Glomerular endothelial cell (primary cell): ENCODE measurements around the gene NR4A2. TPM values are rescaled to one million over a fixed set of nuclear protein-coding genes. Genes with fewer than 3 reads are reported as not detected.

Experiments
- DNase-seq: peaks from one replicate; pipeline ENCODE4 v3.0.0-alpha.2; 2011; ENCODE audit warnings: low read depth, low spot score; ENCODE audit errors: extremely low read depth
- total RNA-seq: library from RNA; depleted of rRNA; stranded (reverse); fragments of >200 nt; gene quantifications from 2 replicates; pipeline ENCODE4 v1.2.3, GENCODE V29; 2015

NR4A2 gene
- total RNA-seq, result 0.58 and 0.68 TPM in 2 replicates

GRCh38 chr2:156332534-156333273, at the start of gene NR4A2:
NR4A2 (minus strand) TSS chr2:156332721; CDS start chr2:156330186, 2,535 bp downstream.
- no peak for DNase-seq

- no peak for DNase-seq
Measured at GRCh38 chr2:156380117-156380645, 47.7 kb upstream of the NR4A2 start.

GRCh38 chr2:156379714-156380113, 47.2 kb upstream of the NR4A2 start:
- no peak for DNase-seq

- no peak for DNase-seq
Measured at GRCh38 chr2:156379071-156379470, 46.5 kb upstream of the NR4A2 start.

- no peak for DNase-seq
Measured at GRCh38 chr2:156366753-156367152, 34.2 kb upstream of the NR4A2 start.

GRCh38 chr2:156363141-156363540, 30.6 kb upstream of the NR4A2 start:
- DNase-seq, result no peak

- DNase-seq, result no peak
Measured at GRCh38 chr2:156356014-156356754, 23.7 kb upstream of the NR4A2 start.

GRCh38 chr2:156352911-156353310, 20.4 kb upstream of the NR4A2 start:
- DNase-seq, result no peak

- no peak for DNase-seq
Measured at GRCh38 chr2:156350374-156351142, 18.0 kb upstream of the NR4A2 start.

GRCh38 chr2:156349605-156350004, 17.1 kb upstream of the NR4A2 start:
- no peak for DNase-seq

- DNase-seq, result no peak
Measured at GRCh38 chr2:156349161-156349560, 16.6 kb upstream of the NR4A2 start.

GRCh38 chr2:156347431-156347830, 14.9 kb upstream of the NR4A2 start:
- no peak for DNase-seq

GRCh38 chr2:156346731-156347130, 14.2 kb upstream of the NR4A2 start:
- no peak for DNase-seq

GRCh38 chr2:156345582-156345981, 13.1 kb upstream of the NR4A2 start:
- DNase-seq, result no peak

GRCh38 chr2:156343940-156344301, 11.4 kb upstream of the NR4A2 start:
- no peak for DNase-seq

- no peak for DNase-seq
Measured at GRCh38 chr2:156343096-156343939, 10.8 kb upstream of the NR4A2 start.

GRCh38 chr2:156342254-156343095, 10.0 kb upstream of the NR4A2 start:
- no peak for DNase-seq

- DNase-seq, result no peak
Measured at GRCh38 chr2:156341452-156342253, 9.1 kb upstream of the NR4A2 start.
